Activated CD4-positive, alpha-beta T cell treated with anti-CD3 and anti-CD28 coated beads for 4 hours (primary cell): ENCODE results near the gene IPCEF1.
"Not testable (repeated sequence)": the region's sequence is repeated elsewhere in the genome, so short reads cannot be mapped to it uniquely, and the experiment has no call there.

Experiments used
- DNase-seq, 2 donors: peaks; one replicate each; pipeline ENCODE4 v3.0.0-alpha.2; 2020

IPCEF1 gene

DNA sequence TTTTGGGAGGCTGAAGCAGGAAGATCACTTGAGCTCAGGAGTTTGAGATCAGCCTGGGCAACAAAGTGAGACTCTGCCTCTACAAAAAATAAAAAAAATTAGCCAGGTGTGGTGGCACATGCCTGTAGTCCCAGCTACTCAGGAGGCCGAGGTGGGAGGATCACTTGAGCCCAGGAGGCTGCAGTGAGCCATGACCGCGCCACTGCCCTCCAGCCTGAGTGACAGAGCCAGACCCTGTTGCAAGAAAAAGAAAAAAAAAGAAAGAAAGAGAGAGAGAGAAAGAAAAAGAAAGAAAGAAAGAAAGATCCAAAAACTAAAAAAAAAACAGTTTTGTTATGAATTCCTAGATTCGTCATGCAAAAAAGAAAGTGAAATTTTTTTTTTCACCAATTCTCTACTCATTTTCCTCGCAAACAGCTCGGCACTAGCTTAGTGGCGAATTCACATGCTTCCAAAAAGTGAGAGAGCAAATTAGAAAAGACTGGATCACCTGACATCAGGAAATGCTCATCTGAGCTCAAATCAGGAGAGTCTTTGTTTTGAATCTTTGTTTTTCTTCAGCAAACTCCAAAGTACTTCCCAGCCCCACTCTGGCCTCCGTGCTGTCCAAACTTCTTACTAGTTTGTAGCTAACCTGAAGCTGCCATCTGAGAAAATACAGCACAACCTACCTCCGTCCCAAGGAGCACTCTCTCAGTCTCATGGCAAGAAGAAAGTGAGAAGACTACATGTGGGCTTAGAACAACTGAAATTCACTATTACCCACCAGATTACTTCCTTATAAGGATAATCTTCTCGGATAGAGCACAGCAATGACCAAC is 27.0 kb downstream of the IPCEF1 start:
- DNase-seq: no peak

DNA sequence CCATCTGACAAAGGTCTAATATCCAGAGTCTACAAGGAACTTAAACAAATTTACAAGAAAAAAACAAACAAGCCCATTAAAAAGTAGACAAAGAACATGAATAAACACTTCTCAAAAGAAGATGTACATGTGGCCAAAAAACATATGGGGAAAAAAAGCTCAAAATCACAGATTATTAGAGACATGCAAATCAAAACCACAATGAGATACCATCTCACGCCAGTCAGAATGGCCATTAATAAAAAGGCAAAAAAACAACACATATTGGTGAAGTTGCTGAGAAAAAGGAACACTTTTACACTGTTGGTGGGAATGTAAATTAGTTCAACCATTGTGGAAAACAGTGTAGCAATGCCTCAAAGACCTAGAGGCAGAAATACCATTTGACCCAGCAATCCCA is 29.3 kb downstream of the IPCEF1 start:
- not testable (repeated sequence) for DNase-seq

DNA sequence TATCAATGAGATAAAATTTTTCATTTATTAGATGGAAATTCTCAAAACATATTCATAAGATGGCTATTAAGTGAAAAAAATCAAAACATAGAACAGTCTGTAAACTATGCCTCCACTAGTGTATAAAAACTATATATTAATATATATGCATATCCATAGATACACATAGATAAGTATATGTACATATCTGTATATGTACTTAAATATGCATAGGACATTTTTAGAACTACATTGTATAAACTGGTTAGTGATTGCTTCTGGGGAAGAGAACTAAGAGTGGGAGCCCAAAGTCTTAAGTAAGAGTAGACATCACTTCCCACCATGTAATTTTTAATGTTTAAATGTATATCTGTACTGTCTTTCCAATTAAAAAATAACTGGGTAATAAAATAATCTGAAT is 31.5 kb downstream of the IPCEF1 start:
- no peak for DNase-seq

DNA sequence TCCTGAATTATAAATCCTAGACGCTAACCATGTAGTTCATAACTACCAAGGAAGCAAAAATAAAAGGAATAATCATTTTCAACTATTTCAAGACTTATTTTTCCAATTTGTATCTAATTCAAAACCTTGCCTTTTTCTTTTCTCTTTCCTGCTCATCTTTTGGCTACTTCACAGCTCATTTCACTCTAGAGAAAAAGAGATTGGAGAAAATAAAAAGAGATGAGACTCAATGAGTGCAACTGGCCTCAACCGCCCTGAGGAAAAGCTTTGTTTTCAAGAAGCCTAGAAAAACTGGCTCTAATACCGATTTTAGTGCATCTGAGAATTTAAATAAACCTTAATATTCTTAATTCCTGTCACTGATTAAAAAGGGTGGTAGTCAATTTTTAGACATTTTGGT is 36.4 kb downstream of the IPCEF1 start:
- no peak for DNase-seq

DNA sequence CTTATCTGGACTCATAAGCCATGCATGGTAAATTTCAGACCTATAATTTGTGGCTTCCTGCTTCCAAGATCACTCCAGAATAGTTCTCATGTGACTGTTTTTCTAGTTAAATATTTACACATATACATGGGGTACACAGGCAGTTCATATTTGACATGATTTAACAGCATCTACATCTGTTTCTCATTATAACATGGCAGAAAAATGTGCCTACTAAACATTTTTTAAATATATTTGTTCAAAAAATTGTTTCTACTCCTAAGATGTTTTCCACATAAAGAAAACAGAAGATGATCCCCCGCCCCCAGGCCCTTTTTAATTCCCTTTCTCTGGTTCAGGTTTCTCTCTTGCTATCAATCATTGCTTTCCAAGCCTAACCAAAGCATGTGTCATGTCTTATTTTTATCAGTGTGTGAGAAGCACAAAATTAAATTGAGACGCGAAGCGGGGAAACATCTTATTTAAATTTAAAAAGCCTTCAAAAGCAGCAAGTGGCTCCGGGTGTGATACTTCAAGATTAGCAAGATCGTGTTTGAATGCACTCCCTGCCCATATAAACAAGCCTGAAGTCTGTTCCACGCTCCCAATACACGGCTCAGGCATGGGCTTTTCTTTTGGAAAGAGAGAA is 37.3 kb downstream of the IPCEF1 start:
- DNase-seq: no peak

DNA sequence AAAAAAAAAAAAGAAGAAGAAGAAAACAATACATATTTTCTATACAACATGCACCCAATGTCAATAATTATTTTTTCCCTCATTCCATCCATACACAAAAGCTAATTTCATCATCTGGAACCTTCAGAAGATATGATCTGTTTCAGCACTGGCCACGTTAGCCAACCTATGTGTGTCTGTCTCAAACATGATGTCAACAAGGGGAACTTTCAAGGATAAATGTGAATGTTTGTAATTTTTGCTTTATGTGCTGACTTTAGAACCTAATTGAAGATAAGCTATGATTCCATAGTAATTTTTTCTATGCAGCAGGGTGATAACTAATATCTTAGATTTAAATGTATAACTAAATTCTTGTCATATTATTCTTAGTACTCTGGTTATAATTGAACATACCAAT is 37.9 kb downstream of the IPCEF1 start:
- no peak for DNase-seq

DNA sequence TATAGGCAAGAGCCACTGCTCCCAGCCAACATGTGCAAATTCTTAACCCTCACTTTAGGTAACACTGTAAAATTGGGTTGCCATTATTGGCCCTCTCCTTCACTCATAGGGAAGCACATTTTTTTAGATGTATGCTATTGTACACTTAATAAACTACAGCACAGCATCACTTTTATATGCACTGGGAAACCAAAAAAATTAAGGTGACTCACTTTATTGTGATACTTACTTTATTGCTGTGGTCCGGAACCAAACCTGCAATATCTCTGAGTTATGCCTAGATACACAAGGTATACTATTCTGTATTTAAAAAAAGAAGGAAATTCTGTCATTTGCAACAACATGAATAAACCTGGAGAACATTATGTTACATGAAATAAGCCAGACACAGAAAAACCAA is 40.5 kb downstream of the IPCEF1 start:
- no peak for DNase-seq

DNA sequence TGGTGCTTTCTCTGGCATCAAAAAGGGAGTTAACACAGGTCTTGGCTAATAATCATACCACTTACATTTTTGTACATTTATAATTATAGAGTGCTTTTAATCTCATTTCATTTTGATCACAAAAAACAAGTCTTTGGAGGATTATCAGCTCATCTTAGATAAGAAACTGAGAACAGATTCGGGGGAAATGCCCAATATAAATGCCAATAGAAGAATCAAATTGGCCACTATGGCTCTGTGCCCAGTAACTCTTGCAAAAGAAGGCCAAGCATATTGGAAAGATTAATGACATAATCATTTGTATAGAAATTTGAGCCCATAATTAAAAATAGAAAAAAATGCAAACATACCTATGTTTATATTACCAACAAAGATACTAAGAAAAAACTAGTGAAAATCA is 42.5 kb downstream of the IPCEF1 start:
- DNase-seq: no peak

DNA sequence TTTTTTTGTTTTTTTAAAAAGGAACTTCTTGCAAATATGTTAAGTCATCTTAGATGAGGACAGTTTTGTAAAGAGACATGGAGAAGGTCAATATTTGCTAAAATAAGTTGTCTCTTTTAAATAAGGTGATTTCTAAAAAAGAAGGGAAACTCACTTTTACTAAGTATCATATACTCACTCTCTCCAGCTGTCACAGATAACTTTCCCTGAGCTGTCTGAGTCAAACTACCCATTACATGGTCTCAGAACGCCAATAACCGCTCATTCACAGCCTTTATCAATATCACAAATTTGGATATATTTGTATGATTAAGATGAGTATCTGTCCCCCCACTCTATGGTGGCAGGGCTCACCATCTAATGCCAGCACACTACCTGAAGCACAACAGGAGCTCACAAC is 47.6 kb downstream of the IPCEF1 start:
- no peak for DNase-seq

DNA sequence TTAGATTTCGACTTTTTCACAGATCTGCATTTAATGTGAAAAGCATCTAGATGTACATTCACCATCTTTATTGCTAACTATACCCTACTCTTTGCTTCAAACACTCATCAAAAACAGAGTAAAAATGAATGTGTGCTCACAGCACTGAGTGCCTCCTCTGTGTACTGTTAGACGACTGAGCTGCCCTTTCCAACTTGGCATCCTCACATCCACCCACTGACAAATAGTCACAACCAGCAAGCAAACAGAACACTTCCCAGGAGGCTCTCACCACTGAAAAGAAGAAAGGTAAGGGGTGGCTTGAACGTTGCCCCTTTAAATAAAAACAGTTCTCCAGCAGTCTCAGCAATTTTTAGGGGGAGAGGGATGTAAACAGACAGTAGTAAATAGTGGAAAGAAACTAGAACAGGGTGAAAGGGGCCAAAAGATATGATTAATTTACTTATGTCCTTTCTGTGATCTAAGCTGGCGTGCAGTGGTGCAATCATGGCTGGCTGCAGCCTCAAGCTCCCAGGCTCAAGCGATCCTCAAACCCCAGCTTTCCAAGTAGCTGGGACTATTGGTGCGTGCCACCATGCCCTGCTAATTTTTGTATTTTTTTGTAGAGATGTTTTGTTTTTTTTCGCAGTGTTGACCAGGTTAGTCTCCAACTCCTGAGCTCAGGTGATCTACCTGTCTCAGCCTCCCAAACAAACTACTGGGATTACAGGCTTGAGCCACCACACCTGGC is 48.7 kb downstream of the IPCEF1 start:
- no peak for DNase-seq

DNA sequence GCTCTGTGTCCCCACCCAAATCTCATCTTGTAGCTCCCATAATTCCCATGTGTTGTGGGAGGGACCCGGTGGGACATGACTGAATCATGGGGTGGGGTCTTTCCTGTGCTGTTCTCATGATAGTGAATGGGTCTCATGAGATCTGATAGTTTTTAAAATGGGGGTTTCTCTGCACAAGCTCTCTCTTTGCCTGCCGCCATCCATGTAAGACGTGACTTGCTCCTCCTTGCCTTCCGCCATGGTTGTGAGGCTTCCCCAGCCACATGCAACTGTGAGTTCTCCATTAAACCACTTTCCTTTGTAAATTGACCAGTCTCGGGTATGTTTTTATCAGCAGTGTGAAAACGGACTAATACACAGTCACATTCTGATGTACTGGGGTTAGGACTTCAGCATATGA is 49.5 kb downstream of the IPCEF1 start:
- DNase-seq: not testable (repeated sequence)

DNA sequence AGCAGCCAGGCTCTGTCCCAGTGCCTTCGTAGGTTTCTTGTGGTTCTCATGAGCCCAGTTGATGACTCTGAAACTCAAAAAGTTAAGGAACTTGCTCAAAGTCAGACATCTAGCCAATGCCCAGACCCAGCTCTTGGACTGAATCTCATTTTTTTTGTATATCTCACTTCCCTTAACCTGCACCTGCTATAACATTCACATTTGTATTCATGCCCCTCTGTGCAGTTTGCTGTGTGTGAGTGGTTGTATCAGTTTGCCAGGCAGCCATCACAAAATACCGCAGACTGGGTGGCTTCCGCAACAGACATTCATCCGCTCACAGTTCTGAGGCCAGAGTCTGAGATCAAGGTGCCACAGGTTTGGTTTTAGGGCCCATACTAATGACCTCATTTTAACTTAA is 49.9 kb downstream of the IPCEF1 start:
- DNase-seq: no peak

DNA sequence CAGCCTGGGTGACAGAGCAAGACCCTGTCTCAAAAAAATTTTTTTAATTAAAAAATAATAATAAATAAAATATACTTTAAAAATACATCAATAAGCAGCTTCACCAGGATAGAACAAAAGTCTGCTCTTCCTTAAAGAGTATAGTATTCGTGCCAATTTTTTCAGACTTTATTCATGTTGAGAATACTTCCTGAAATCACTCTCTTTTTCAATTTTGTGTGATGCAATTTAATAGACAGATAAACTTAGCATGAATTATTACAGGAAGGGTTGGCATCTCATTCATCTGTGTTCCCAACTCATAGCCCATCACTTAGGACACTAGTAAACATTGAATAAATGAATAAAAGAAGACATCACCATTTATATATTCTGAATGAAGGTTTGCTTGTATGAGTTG is 52.4 kb downstream of the IPCEF1 start:
- DNase-seq: no peak

DNA sequence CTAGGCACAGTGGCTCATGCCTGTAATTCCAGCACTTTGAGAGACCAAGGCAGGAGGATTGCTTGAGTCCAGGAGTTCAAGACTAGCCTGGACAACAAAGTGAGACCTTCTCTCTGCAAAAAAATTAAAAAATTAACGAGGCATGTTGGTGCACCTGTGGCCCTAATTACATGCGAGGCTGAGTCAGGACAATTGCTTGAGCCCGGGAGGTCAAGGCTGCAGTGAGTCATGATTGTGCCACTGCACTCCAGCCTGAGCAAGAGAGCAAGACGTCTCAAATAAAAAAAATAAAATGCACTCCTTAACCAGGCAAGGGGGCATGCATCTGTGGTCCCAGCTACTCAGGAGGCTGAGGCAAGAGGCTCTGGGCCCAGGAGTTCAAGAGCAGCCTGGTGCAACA is 53.0 kb downstream of the IPCEF1 start:
- not testable (repeated sequence) for DNase-seq

DNA sequence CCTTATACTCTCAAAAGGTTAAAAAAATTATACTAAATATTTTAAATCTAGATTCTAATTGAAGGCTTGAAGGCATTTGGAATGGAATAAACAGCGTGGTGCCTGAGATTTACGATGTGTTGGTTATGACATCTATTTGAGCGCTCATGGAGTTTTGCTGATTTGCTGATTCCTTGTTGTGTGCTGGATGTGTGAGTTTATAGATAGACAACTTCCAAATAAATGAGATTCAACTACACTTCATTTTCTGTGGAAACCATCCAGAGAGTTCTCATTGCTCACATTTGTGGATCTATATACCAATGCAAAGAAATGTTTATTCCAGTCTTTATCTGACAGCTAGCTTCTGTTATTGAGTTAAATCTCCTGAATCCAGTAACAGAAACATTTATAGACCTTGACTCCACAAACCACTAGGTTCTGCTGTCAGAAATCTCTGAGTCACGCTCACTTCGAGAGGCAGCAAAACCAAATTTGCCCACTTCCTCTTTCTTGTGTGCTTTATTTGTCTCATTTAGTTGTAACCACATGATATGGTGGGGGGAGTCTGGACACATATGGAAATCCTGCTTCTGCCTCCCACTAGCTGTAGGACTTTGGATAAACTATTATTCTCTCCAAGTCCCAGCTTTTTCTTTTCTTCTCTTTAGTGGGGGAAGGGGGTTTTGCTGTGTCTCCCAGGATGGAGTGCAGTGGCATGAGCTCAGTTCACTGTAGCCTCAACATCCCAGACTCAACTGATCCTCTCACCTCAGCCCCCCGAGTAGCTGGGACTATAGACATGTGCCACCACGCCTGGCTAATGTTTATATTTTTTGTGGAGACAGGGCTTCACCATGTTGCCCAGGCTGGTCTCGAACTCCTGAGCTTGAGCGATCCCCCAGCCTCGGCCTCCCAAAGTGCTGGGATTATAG is 54.5 kb downstream of the IPCEF1 start:
- no peak for DNase-seq

DNA sequence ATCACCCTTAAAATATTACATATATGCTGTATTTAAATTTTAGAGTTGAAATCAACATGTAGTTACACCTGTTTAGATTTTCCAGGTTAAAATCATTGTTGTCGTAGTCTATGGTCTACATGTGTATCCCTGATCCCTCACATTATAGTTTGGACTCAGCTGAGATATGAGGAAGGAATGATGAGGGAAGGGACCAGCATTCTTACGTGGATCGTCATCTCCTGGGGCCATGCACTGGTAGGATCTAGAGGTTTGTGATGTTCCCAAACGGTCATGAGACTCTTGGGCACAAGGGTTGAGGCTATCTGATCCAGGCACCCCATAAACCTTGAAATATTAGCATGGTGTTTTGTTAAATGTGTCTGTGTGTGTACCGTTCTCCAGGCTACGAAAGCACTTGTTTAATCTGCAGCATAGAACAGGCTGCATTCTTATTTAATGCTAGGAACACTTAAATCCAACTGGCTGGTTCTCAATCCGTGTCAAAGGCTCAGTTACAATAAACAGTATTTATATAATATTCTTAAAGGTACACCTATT is 55.4 kb downstream of the IPCEF1 start:
- DNase-seq: no peak

DNA sequence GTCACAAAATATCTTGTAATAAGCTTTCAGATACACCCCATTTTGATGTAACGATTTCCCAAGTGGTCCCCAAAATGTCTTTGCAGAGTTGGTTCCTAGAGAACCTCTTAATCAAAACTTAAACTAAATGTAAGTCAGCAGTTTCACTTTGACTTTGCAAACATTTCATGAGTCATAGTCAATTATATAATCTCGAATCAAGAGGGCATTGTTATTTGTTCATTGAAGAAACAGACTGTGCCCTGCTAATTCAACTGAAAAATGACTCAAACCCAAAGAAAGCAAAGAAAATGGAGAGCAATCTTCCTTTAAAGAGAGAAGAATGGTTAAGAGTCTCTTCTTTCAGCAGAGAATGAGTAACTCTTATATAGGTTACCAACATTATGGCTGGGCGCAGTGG is 58.3 kb downstream of the IPCEF1 start:
- no peak for DNase-seq

DNA sequence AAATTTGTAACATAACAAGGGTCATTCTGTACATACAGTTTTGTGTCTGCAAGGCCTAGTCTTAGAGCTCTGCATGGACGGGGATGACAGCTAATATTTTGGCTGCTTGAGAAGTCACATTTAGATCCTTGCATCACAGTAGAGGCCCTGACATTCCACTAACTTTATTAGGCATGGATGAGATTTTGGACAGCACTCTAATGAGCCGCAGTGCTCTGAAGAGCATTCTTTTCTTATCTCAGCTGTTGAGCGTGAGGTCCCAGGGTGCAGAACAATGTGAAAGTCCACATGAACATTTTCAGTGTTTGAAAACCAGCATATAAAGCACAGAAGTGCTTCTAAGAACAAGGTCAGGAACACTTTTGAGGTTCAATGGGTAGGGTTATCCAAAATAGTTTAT is 58.9 kb downstream of the IPCEF1 start:
- no peak for DNase-seq

DNA sequence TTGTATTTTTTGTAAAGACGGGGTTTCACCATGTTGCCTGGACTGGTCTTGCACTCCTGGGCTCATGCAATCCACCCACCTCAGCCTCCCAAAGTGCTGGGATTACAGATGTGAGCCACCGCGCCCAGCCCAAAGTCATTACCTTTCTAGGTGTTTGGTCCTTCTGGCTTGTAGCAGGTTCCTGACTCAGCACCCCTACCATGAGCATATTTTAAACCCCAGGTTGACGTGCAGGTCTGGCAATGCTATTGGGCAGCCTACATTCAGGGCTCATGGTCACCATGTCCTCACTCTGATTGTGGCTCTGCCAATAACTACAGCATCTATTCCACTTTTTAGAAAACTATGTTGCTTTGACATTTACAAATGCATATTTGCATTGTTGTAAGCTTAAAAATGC is 59.4 kb downstream of the IPCEF1 start:
- DNase-seq: no peak

DNA sequence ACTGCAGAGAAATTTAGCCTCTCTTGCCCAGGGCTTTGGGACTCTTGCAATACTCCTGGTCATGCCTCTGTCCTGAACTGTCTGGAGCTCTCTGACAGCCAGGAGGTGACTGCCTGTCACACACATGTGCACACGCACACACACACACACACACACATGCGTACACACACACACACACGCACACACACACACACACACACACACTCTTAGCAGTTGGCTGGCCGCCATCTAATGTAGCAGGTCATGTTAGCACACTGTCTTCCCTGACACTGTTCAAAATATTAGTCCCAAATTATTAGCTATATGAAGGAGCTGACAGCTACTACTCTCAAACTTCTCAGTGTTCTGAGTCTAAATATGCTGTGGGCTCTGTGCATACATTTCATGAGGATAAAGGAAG is 60.9 kb downstream of the IPCEF1 start:
- DNase-seq: no peak

DNA sequence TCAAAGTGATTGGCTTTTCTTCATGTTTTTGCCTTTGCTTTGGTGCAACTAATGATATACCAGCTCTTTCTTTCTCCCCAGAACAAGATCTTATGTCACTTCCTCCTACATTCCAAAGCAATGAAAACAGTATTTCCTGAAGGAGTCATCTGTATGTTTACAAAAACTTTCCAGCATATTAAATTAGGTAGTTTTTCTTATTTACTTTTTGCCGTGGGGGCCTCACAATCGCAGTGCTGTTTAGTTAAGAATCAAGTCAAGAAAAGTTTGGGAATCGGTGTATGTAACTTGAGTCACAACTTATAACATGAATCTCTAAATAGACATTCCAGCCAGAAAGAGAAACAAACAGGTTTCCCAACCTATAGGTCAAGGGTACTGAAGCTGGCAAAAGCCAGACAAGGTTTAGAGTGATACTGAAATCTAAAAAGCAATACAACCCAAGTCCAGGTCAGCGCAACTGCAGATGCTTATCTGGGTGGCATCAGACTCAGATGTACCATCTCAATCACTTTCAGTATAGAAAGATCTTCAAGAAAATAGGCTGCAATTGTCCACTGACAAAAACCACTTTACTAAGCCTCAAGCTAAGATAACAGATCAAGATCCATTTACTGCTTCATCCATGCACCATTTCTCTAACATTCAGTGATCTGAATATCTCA is 63.6 kb downstream of the IPCEF1 start:
- no peak for DNase-seq

DNA sequence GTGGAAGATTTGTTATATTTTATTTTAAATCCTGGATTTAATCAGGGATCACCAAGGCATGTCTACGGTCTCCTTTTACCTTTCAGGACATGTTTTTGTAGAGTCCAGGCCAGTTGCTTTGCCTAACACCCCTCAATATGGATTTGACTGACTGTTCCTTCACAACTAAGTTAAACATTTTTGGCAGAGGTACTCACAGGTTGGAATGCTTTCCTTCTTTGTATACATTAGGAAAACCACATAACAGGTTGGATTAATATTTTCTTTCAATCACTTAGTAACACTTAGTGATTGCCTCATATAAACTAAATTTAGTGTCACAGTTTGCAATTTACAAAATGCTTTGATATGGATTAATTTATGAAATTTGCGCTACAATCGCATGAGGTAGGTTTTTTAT is 64.5 kb downstream of the IPCEF1 start:
- DNase-seq: no peak
